ENCODE results near the gene ZNF273.
"Not testable (repeated sequence)": the region's sequence is repeated elsewhere in the genome, so short reads cannot be mapped to it uniquely, and the experiment has no call there.

GRCh38 chr7:64950673-64951072, 47.6 kb downstream of the ZNF273 start:
- TF ChIP-seq, protein P1, sequence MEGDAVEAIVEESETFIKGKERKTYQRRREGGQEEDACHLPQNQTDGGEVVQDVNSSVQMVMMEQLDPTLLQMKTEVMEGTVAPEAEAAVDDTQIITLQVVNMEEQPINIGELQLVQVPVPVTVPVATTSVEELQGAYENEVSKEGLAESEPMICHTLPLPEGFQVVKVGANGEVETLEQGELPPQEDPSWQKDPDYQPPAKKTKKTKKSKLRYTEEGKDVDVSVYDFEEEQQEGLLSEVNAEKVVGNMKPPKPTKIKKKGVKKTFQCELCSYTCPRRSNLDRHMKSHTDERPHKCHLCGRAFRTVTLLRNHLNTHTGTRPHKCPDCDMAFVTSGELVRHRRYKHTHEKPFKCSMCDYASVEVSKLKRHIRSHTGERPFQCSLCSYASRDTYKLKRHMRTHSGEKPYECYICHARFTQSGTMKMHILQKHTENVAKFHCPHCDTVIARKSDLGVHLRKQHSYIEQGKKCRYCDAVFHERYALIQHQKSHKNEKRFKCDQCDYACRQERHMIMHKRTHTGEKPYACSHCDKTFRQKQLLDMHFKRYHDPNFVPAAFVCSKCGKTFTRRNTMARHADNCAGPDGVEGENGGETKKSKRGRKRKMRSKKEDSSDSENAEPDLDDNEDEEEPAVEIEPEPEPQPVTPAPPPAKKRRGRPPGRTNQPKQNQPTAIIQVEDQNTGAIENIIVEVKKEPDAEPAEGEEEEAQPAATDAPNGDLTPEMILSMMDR (conservative IDR thresholded peaks at IDR 0.05; ENCODE audit: low read length) = not testable (repeated sequence)
- TF ChIP-seq EZH2phosphoT487 (IDR thresholded peaks at IDR 0.05; ENCODE audit: borderline replicate concordance, low read depth, low read length) = not testable (repeated sequence)

All from OCI-LY7 (cell line).